NCI-H128 (cell line): ENCODE results near the gene PAGE3.

ENCODE experiments used
- DNase-seq: peaks from one replicate; lab custom pipeline; 2025; ENCODE audit not compliant: unreplicated experiment; lab: John Stamatoyannopoulos, UW

Gene PAGE3, protein sequence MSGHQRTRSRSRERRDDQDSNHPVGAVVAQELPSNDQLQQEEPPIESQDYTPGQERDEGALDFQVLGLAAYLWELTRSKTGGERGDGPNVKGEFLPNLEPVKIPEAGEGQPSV

DNA sequence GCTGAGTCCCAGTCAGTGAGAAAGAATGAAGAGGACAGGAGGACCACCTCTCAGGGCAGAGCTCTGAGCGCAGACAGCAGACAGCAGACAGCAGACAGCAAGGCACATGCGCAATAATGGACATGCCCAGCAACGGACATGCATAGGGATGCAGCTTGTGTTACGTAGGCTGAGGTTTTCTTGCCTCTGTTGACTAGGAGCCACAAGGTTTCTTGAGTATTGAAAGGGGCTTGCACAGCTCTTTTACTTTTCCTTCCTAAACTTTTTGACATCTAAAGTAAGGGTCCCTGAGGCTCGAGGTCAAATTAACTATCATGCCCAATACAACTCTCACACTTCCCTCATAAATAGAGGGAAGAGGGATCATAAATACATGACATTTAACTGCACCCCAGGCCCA is at the start of gene PAGE3:
PAGE3 (minus strand) TSS at position 101 of the 400 bp plus-strand sequence. CDS start 1,013 bp downstream, outside the sequence.
- no peak for DNase-seq

DNA sequence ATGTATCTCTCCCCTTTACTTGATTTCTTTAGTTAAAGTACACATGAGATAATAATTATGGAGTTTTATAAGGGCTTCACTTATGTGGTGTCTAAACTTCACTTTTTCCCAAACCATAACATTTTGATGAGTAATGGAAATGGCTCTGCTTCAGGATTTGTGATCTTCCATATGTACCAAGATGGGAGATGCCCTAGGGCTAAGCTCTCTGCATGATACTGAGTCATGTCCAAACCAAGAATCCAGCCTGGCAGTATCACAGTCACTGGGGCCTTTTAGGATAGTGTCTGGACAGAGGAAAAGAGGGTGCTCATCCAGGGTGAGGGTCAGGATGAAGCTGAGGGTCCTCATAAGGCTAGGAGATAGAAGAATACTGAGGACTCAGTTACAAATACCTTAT is 47.9 kb upstream of the PAGE3 start:
- DNase-seq = no peak

DNA sequence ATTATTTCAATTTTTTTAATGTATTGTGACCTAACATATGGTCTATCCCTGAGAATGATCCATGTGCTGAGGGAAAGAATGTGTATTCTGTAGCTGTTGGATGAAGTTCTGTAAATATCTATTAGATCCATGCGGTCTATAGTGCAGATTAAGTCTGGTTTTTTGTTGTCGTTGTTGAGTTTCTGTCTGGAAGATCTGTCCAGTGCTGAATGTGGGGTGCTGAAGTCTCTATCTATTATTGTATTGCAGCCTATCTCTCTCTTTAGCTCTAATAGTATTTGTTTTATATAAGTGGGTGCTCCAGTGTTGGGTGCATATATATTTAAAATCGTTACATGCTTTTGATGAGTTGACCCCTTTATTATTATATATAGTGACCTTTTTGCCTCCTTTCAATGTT is 26.2 kb upstream of the PAGE3 start:
- no peak for DNase-seq

DNA sequence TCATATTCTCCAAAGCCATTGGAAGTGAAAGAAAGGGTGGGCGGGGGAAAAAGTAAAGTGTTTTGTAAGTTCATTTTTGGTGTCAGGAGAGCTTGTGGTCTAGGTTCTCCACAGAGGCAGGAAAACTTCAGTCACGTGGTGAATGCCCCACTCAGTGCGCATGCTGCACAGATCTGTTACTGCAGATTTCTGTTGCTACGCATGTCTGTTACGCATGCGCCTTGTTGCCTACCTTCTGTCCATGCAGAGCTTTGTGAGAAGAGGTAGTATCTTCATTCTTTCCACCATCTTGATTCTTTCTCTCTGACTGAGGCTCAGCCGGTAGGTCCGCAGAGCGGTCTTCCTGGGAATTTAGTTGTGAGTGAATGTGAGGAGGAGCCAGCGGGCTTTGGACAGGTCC is 15.1 kb upstream of the PAGE3 start:
- DNase-seq = no peak

DNA sequence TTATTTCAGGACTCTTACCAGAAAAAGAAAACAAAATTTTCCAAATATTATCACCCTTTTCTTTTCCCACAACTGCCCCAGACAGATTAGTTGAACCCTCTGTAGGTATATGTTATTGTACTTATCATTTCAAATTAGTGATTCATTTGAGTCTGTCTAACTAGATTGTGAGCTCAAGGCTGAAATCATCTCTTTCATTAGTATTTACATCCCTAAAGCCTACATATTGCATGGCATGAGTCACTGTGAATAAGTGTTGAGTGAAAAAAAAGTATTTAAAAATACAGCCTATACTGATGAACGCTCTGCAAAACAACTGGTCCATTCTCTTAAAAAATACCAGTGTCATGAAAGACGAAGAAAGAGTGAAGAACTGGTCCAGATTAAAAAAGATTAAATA is 3.9 kb downstream of the PAGE3 start:
- no peak for DNase-seq

DNA sequence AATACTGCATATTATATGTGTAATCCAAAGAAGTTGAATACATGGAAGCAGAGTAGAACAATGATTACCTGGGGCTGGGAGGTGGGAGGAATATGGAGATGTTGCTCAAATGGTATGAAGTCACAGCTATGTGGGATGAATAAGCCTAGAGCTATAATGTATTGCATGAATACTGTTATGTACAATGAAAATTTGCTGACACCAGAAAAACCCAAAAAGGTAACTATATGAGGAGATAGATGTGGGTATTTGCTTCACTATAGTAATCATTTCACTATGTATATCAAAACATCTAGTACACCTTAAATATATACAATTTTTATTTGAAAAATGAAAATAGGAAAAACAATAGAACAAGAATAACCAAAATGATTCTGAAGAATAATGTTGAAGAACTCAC is 11.2 kb downstream of the PAGE3 start:
- no peak for DNase-seq

DNA sequence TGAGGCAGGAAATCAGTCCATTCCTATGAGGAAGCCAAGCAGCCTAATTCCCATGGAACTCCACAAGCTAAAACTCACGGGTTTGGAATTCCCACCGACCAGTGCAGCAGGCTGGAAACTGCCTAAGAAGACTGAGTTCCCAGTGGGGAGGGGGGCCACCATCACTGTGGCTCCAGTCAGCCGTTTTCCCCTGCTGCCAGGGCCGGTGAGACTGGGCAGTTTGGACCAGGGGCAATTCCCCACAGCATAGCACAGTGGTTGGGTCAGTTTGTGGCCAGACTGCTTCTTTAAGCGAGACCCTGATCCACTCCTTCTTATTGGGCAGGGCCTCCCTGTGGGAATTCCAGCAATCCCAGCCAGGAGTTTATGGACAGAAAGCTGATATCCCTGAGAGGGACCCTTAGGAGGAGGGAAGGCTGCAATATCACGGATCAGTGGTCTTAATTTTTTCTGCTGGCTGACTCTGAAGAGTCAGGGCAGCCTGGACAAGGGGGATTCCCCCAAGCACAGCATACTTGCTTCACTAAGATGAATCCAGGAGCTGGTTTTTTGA is 23.9 kb downstream of the PAGE3 start:
- no peak for DNase-seq

DNA sequence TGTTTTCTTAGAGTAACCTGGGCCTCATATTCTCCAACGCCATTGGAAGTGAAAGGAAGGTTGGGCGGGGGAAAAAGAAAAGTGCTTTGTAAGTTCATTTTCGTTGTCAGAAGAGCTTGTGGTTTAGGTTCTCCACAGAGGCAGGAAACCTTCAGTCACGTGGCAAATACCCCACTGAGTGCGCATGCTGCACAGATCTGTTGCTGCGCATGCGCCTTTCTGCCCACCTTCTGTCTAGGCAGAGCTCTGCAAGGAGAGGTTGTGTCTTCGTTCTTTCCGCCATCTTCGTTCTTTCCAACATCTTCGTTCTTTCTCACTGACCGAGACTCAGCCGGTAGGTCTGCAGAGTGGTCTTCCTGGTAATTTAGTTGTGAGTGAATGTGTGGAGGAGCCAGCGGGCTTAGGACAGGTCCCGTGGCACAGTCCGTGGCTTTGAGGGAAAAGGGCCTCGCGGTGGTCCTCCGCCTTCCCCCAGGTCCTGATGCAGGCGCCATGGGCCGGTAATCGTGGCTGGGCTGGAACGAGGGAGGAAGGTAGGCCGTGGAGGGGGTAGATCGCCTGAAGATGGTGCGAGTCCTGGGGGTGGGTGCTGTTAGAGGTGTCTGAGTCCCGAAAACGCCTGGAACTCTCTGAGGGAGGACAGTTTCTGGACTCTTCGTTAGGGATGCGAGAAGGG is 44.5 kb downstream of the PAGE3 start, which contains the start of gene PAGE5:
PAGE5 (plus strand) TSS at position 228 of the 676 bp plus-strand sequence. CDS start 1,037 bp downstream, outside the sequence.
- DNase-seq = no peak

DNA sequence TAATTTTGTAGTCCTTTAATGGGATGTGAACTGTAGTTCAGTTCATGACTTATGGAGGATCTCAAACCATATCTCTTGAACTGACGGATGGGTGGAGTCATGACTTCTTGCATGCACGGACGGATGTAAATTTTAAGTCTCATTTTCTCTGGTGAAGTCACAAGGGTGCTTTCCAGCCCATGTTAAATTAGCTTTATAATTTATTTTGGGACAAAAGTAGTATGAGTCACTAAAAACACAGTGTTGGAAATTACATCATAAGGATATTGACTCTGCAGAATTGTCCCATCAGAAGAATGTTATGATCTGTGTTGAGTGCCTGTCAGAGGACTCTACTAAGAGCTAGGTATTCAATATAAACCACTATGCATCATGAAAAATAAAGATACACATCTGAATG is 51.3 kb downstream of the PAGE3 start:
- no peak for DNase-seq

DNA sequence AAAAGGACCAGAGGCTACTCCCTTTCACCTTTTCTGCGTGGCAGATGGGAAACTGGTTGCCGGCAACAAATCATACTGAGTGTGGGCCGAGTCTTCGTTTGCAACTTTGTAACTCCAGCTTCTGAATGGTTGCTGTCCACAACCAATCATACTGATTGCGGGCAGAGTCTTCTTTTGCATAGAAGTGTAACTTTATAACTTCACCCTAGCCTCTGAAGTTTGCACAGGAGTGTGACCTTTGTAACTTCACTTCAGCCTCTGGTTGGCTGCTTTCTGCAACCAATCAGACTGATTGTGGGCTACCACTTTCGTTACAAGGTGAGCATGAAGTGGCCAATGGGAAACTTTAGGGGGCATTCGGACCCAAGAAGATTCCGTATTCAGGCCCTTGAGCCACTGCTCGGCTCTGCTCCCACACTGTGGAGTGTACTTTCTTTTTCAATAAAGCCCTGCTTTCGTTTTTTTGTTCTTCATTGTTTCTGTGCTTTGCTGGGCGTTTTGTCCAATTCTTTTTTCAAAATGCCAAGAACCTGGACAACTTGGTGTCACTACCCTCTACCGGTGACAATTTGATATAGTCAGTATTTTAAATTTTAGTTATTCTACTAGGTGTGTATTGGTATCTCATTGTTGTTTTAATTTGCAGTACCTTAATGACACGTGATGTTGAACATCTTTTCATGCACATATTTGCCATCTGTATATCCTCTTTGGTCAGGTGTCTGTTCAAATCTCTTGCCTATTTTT is 53.6 kb downstream of the PAGE3 start:
- no peak for DNase-seq
